ENCODE data around the gene LRRC4C.

GRCh38 chr11:40894501-40894900, 565.0 kb downstream of the LRRC4C start:
- TF ChIP-seq CTCF (IDR thresholded peaks at IDR 0.05) (no peak), POLR2A (IDR thresholded peaks at IDR 0.05) (no peak)
